HepG2 (cell line): ENCODE data around the gene PDIA6. TPM values are rescaled to one million over a fixed set of nuclear protein-coding genes. Genes with fewer than 3 reads are reported as not detected.
"Not testable (repeated sequence)": the region's sequence is repeated elsewhere in the genome, so short reads cannot be mapped to it uniquely, and the experiment has no call there.

Experiments
- ATAC-seq: fragments of 200-7000 bp; cut with Tn5 transposase; 3 replicates; pipeline ENCODE4 v1.9.1; 2020; ENCODE audit warnings: mild to moderate bottlenecking, moderate library complexity
- BruUV-seq: library from RNA; stranded (reverse); fragments of 400-500 nt; replicated peaks from 2 replicates; lab custom pipeline; 2021; lab: Mats Ljungman, UMichigan
- CTCF ChIA-PET: fragments of 300-600 bp; formaldehyde crosslinking; extraction: SDS; loops from one replicate; lab custom pipeline; 2021; ENCODE audit warnings: low total read pairs, inconsistent platforms, low intra/inter-chr PET ratio; lab: Yijun Ruan, JAX
- POLR2A ChIA-PET: fragments of 350-600 bp; sonication (Branson Sonifier 250); formaldehyde crosslinking; loops from one replicate; lab custom pipeline; 2020; ENCODE audit warnings: antibody characterized with exemption, inconsistent platforms; lab: Yijun Ruan, JAX
- DNase-seq: peaks from one replicate; pipeline ENCODE4 v3.0.0-alpha.2; 2015; ENCODE audit warnings: low spot score
- FAIRE-seq: peaks from 3 replicates; lab custom pipeline; 2011; peaks lifted over from hg19 to GRCh38; lab: Jason Lieb, UNC
- H2AFZ ChIP-seq: one replicate; pipeline ENCODE4 v1.6.1; 2011; ENCODE audit warnings: low read length, inconsistent platforms
- H3K27ac ChIP-seq: fragments of 300-600 bp; 3 replicates; pipeline ENCODE4 v1.8.0; 2011; ENCODE audit warnings: mixed run types, mild to moderate bottlenecking, mixed read lengths, low read length, inconsistent platforms; ENCODE audit not compliant: insufficient read depth; ENCODE audit errors: extremely low read length
- H3K27me3 ChIP-seq, 2 experiments: fragments of 200-600 bp in 1 of 2; 2 replicates in 1 of 2; 3 replicates in 1 of 2; pipeline versions ENCODE4 v1.6.0 to v1.8.0; 2011; ENCODE audit warnings: low read length in 2 of 2, mild to moderate bottlenecking in 2 of 2, moderate library complexity in 2 of 2, inconsistent platforms in 1 of 2; ENCODE audit not compliant: insufficient read depth in 2 of 2, control insufficient read depth in 1 of 2
- H3K36me3 ChIP-seq, 2 experiments: fragments of 200-600 bp in 1 of 2; replicated peaks in 1 of 2; 2 replicates in 1 of 2; 3 replicates in 1 of 2; pipeline versions ENCODE4 v1.5.1 to v1.8.0; 2011; ENCODE audit warnings: low read length in 2 of 2, inconsistent platforms in 1 of 2; ENCODE audit not compliant: insufficient read depth in 2 of 2, control insufficient read depth in 1 of 2
- H3K4me1 ChIP-seq: 2 replicates; pipeline ENCODE4 v1.5.1; 2012; ENCODE audit warnings: low read length, inconsistent platforms; ENCODE audit not compliant: insufficient read depth
- H3K4me2 ChIP-seq: 2 replicates; pipeline ENCODE4 v1.6.0; 2011; ENCODE audit warnings: low read depth, low read length, inconsistent platforms
- H3K4me3 ChIP-seq, 3 experiments: fragments of 200-600 bp in 1 of 3; sonication (generic), shearing (Covaris generic) in 1 of 3; replicated peaks in 1 of 3; 2 replicates each; pipeline ENCODE4 v1.5.1; 2011 to 2016; ENCODE audit warnings: low read length in 3 of 3, inconsistent platforms in 2 of 3, low read depth in 2 of 3, mild to moderate bottlenecking in 2 of 3, control low read depth in 1 of 3, mixed read lengths in 1 of 3; ENCODE audit not compliant: insufficient read depth in 1 of 3
- H3K79me2 ChIP-seq: one replicate; pipeline ENCODE4 v1.6.1; 2011; ENCODE audit warnings: low read length, inconsistent platforms; ENCODE audit not compliant: insufficient read depth
- H3K9ac ChIP-seq: 2 replicates; pipeline ENCODE4 v1.6.0; 2011; ENCODE audit warnings: mild to moderate bottlenecking, low read depth, low read length, inconsistent platforms; ENCODE audit not compliant: insufficient read depth
- H3K9me3 ChIP-seq: 2 replicates; pipeline ENCODE4 v1.5.1; 2012; ENCODE audit warnings: mild to moderate bottlenecking, low read length
- H4K20me1 ChIP-seq: 2 replicates; pipeline ENCODE4 v1.6.0; 2011; ENCODE audit warnings: inconsistent platforms, mild to moderate bottlenecking, low read length, moderate library complexity; ENCODE audit not compliant: insufficient read depth
- HDAC1 ChIP-seq: sonication (generic); formaldehyde crosslinking; IDR thresholded peaks from 2 replicates; pipeline ENCODE4 v1.5.1; 2020; ENCODE audit warnings: mild to moderate bottlenecking, missing genetic modification reagents
- RBM22 ChIP-seq: fragments of 200-400 bp; formaldehyde crosslinking; optimal IDR thresholded peaks from 2 replicates; pipeline ENCODE3; 2017; ENCODE audit warnings: mild to moderate bottlenecking, low read length, moderate library complexity
- ZFP37 ChIP-seq: sonication (generic); formaldehyde crosslinking; IDR thresholded peaks from 2 replicates; pipeline ENCODE4 v1.4.0; 2020; ENCODE audit warnings: missing genetic modification reagents, borderline replicate concordance
- ZNF121 ChIP-seq: sonication (generic); formaldehyde crosslinking; IDR thresholded peaks from 2 replicates; pipeline ENCODE4 v1.5.0; 2020; ENCODE audit warnings: mild to moderate bottlenecking, missing genetic modification reagents
- ZNF367 ChIP-seq: sonication (generic); formaldehyde crosslinking; IDR thresholded peaks from 2 replicates; pipeline ENCODE4 v1.4.0; 2020; ENCODE audit warnings: missing genetic modification reagents, borderline replicate concordance
- WGBS: methylation state at CpG from one replicate; pipeline ENCODE4 v1.1.6; 2017; ENCODE audit warnings: low lambda C conversion rate; 5-methylcytosine and 5-hydroxymethylcytosine counted together
- in situ Hi-C: cut with HindIII; loops from 2 replicates; pipeline ENCODE4 v1.10.0; 2017; ENCODE audit warnings: low pct_unique_long_range_greater_than_20kb; ENCODE audit not compliant: extremely low pct_ligation_motif_present
- intact Hi-C: fragments of 100-400 bp; cut with micrococcal nuclease; formaldehyde crosslinking; loops from one replicate; pipeline ENCODE4 v1.10.0; 2022; ENCODE audit not compliant: unreplicated experiment
- polyA plus RNA-seq, 8 experiments: library from polyadenylated mRNA; depleted of rRNA in 3 of 8; stranded (reverse) in 7 of 8; unstranded in 1 of 8; fragments of >200 nt; fragmentation: Illumina TruSeq in 4 of 8; extraction: Trizol in 4 of 8; gene quantifications; 2 replicates each; pipeline versions ENCODE4 v1.2.1 to v1.2.3, GENCODE V29; 2011 to 2016; ENCODE audit warnings: low read depth in 4 of 8, missing spikeins in 1 of 8, mixed read lengths in 1 of 8; ENCODE audit not compliant: insufficient read depth in 1 of 8
- total RNA-seq, 5 experiments: library from RNA; depleted of rRNA; stranded (reverse); fragments of >200 nt; fragmentation: Illumina TruSeq; extraction: Trizol; gene quantifications; 2 replicates each; pipeline ENCODE4 v1.2.3, GENCODE V29; 2016; ENCODE audit warnings: low read depth in 1 of 5
- TF ChIP-seq, protein P1 (sequence below): sonication (generic); formaldehyde crosslinking; IDR thresholded peaks from 2 replicates; pipeline ENCODE4 v1.4.0; 2020; ENCODE audit warnings: mild to moderate bottlenecking, low read depth, missing genetic modification reagents

The PDIA6 gene
- total and polyA plus RNA-seq, 2 of the 13 experiments (the other 11 are each of a cell fraction or from before 2014, with no cell fraction given), result 586 to 642 TPM

DNA sequence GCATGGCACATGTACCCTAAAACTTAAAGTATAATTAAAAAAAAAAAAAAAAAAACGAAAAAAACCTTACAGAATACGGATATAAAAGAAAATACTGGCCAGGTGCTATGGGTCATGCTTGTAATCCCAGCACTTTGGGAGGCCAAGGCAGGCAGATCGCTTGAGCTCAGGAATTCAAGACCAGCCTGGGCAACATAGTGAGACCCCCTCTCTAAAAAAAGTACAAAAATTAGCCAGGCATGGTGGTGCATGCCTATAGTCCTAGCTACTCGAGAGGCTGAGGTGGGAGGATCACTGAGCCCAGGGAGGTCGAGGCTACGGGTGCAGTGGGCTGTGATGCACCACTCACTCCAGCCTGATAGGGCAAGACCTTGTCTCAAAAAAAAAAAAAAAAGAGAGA, 6.6 kb downstream of the PDIA6 start:
- Histone ChIP-seq H3K4me1 (peaks cover 44% of the 10 kb centered on the region), H4K20me1 (peaks cover 61% of the 10 kb centered on the region), H3K79me2 (peaks cover 83% of the 10 kb centered on the region), H3K36me3 (peaks cover 5 to 32% of the 10 kb centered on the region in 2 experiments)
- intact Hi-C loops, H3K27me3 ChIP-seq, H3K9ac ChIP-seq, ATAC-seq, H3K4me2 ChIP-seq, H3K4me3 ChIP-seq, DNase-seq, BruUV-seq, H3K27ac ChIP-seq, FAIRE-seq, CTCF ChIA-PET, H2AFZ ChIP-seq, in situ Hi-C loops, POLR2A ChIA-PET, H3K9me3 ChIP-seq: not testable (repeated sequence)
- TF ChIP-seq ZNF121 (CRISPR knock-in tag), result peak; percentile 81
- WGBS, result 77% methylated on average over 6 of the region's 6 CpGs

DNA sequence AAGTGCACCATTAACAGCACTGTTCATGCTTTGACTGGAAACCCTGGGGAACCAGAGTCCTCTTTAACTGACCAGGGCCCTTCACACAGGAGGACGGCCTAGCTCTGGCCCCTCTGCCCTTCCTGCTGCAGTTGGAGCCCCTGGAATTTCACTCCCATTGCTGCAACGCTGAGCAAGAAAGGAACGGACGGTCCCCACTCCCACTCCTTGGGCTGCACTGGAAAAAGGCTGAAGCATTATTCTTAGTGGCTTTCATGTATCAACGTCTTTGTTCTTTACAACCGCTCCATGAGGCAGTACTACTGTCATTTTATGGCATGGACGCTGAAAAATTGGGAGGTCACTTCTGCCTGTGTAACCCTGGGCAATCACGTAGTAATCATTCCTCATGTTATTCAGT, 9.9 kb downstream of the PDIA6 start:
- Histone ChIP-seq H3K27ac (no peak overlapping the region), H3K4me2 (no peak overlapping the region), H4K20me1 (peaks cover 54% of the 10 kb centered on the region), H3K4me3 (no peak overlapping the region), H2AFZ (no peak overlapping the region), H3K36me3 (peaks cover 12 to 49% of the 10 kb centered on the region in 2 experiments), H3K9ac (no peak overlapping the region), H3K4me1 (peaks cover 11% of the 10 kb centered on the region), H3K27me3 (no peaks in the 10 kb centered on the region; a peak in 1 of 5 replicates), H3K79me2 (peaks cover 76% of the 10 kb centered on the region), H3K9me3 (no peaks in the 10 kb centered on the region)
- no TSS peak for BruUV-seq
- POLR2A ChIA-PET, result no interaction called here
- in situ Hi-C loops, result no loop called here
- WGBS, result 98% methylated on average over 8 of the region's 8 CpGs
- ATAC-seq (no peak; the same call in 2 of the 3 replicates), FAIRE-seq (no peak), DNase-seq (no peak)
- intact Hi-C loops, result no loop called here
- TF ChIP-seq RBM22 (peak; percentile 25), HDAC1 (no peak), ZNF367 (CRISPR knock-in tag) (no peak), ZNF121 (CRISPR knock-in tag) (no peak), ZFP37 (CRISPR knock-in tag) (no peak)
- TF ChIP-seq, protein P1, sequence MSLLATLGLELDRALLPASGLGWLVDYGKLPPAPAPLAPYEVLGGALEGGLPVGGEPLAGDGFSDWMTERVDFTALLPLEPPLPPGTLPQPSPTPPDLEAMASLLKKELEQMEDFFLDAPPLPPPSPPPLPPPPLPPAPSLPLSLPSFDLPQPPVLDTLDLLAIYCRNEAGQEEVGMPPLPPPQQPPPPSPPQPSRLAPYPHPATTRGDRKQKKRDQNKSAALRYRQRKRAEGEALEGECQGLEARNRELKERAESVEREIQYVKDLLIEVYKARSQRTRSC (CRISPR knock-in tag), result no peak
- CTCF ChIA-PET, result no interaction called here
